GM19025 (cell line): ENCODE measurements around the gene FHIT.

Experiments used
- ATAC-seq: cut with Tn5 transposase; IDR thresholded peaks from one replicate; pipeline ENCODE4 v1.9.1; 2021; ENCODE audit warnings: mild to moderate bottlenecking, low read depth, moderate library complexity; ENCODE audit not compliant: unreplicated experiment

Gene FHIT

GRCh38 chr3:60746043-60746638 is 505.1 kb downstream of the FHIT start:
- no peak for ATAC-seq

GRCh38 chr3:60743631-60744164 is 507.6 kb downstream of the FHIT start:
- ATAC-seq = no peak

DNA sequence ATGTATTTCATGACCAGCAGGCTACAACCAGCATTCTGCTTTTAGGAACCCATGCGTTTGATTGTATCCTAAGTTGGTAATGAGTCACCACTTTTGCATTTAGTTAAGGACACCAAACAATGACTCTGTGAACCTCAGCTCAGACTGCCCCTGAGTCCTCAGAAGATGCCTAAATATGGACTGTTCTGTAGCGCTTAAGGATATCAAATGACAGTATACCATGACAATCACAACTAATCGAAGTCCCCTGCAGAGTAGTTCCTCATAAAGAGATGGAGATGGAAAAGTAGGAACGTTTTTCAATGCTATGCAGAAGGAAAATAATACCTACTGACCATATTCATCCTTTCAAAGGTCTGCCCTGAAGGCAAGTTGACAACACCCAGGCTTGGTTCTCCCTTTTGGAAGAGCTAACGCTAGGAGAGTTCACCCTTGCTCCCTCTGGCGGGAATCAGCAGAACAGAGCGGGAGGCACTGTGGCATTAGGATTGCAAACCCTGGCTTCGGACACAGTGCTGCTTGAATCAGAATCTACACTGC is 508.6 kb downstream of the FHIT start:
- ATAC-seq = no peak

DNA sequence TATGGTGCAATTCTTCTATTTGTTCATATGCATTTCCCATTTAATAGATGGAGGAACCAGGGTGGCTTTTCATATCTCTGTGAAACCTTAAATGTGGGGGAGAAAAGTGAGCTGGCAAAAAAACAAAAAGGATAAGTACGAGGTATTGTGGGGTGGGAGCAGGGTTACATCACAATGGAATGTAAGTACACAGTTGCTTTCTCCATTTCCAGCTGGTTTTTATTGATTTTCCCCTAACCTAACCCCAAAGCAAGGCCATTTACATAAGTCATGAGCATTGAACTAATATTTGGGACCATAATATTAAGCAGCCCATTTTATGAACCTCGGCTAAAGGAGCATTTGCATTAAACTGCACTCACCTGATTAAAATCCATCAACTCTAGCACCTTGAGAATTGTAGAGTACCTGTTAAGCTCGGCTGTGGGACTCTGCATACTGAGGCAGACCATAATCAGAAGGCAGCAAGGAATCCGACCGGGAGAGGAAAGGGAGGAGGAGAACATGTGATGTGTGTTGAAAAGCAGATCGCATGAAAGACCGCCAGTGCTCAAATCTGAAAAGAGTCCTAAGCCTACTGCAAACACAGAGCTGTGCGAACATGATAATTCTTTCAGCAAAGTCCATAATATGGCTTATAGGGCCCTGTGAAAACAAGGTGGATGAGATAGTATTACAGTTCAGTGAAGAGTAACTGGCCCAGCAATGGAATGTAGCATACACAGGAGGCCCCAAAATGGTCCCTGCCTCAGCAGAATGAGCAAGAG is 513.4 kb downstream of the FHIT start:
- ATAC-seq = no peak

- no peak for ATAC-seq
Measured at GRCh38 chr3:60730371-60730770, 520.9 kb downstream of the FHIT start.

GRCh38 chr3:60729056-60729455 is 522.2 kb downstream of the FHIT start:
- ATAC-seq = no peak

DNA sequence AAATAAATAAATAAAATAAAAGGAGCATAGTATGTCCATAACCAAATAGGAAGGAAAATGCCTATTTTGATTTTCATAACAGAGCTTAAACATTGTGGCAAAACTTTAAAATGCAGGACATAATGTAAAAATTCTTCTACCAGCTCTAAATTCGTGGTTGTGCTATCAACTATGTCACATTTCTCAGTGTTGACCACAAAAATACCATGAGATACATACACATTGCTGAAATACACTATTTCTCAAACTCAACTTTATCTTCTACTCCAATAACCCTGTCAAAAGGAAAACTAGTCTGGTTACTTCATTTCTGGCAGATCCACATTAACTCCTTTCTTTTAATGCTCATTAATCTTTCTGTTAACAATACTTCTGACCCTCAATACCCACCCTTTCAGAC is 523.2 kb downstream of the FHIT start:
- no peak for ATAC-seq

GRCh38 chr3:60720736-60721135 is 530.5 kb downstream of the FHIT start:
- no peak for ATAC-seq

- no peak for ATAC-seq
Measured at GRCh38 chr3:60716573-60716972, 534.7 kb downstream of the FHIT start.

GRCh38 chr3:60708191-60708975 is 542.9 kb downstream of the FHIT start:
- no peak for ATAC-seq

- ATAC-seq = no peak
Measured at GRCh38 chr3:60707452-60708020, 543.7 kb downstream of the FHIT start.

- ATAC-seq = no peak
Measured at GRCh38 chr3:60703956-60704736, 547.1 kb downstream of the FHIT start.

GRCh38 chr3:60703008-60703407 is 548.2 kb downstream of the FHIT start:
- ATAC-seq = no peak

GRCh38 chr3:60698117-60698516 is 553.1 kb downstream of the FHIT start:
- ATAC-seq = no peak

GRCh38 chr3:60697132-60697531 is 554.1 kb downstream of the FHIT start:
- no peak for ATAC-seq

- no peak for ATAC-seq
Measured at GRCh38 chr3:60696428-60697125, 554.7 kb downstream of the FHIT start.

DNA sequence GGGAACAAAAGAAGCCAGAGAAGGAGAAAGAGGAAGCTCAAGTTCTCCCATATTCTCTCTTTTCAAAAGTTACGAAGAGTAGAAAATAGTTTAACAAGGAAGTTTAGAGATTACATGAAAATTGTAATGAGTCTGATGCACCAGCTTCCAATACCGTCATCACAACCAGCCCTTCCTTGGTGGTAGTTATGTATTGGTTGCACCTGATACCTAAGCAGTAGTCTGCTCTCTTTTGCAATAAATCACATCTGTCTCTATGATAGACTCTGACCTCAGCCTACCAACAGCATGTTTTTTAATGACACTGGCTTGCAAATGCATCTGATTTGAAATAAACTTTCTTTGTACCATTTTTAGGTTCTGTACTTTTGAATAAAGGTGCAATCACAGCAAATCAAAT is 575.8 kb downstream of the FHIT start:
- no peak for ATAC-seq

- no peak for ATAC-seq
Measured at GRCh38 chr3:60674870-60675269, 576.4 kb downstream of the FHIT start.

DNA sequence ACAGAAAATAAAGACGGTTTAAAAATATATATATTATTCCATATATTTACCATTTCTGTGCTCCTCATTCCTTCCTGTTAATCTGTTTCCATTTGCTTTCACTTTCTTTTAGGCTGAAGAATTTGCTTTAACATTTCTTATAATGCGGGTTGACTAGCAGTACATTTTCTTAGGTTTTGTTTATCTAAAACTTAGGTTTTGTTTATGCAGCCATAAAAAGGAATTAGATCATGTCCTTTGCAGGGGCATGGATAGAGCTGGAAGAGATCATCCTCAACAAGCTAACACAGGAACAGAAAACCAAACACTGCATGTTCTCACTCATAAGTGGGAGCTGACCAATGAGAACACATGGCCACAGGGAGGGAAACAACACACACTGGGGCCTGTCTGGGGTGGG is 578.1 kb downstream of the FHIT start:
- no peak for ATAC-seq
